Motor neuron (in vitro differentiated cells): Measurements from ENCODE around the gene TFF2. TPM values are rescaled to one million over a fixed set of nuclear protein-coding genes. Genes with fewer than 3 reads are reported as not detected.

ENCODE experiments used
- ATAC-seq, 8 experiments: fragments of 200-7000 bp; cut with Tn5 transposase; replicated peaks in 6 of 8; 2 replicates each; pipeline ENCODE4 v1.8.0; 2021; ENCODE audit warnings: mild to moderate bottlenecking in 8 of 8, moderate library complexity in 8 of 8
- H3K27ac ChIP-seq, 2 donors: fragments of 250-450 bp; sonication (Bioruptor Pico); 2 replicates each; pipeline ENCODE4 v1.9.0; 2021; ENCODE audit warnings: antibody characterized with exemption in 2 of 2, mild to moderate bottlenecking in 2 of 2, moderate library complexity in 1 of 2
- H3K4me1 ChIP-seq, 2 donors: fragments of 250-450 bp; sonication (Bioruptor Pico); replicated peaks in 1 of 2; 2 replicates each; pipeline ENCODE4 v1.6.1; 2021; ENCODE audit warnings: antibody characterized with exemption in 2 of 2, mild to moderate bottlenecking in 2 of 2, moderate library complexity in 1 of 2
- H3K4me3 ChIP-seq, 5 donors: fragments of 250-450 bp; sonication (Bioruptor Pico); 2 replicates each; pipeline ENCODE4 v1.9.0; 2021; ENCODE audit warnings: antibody characterized with exemption in 5 of 5, mild to moderate bottlenecking in 5 of 5, moderate library complexity in 4 of 5
- WGBS, 10 experiments: fragments of 450-650 bp; shearing (Covaris generic); methylation state at CpG; one replicate each; pipeline ENCODE4 v1.0.0; 2022; 5-methylcytosine and 5-hydroxymethylcytosine counted together
- in situ Hi-C, 9 experiments: fragments of 400-800 bp; cut with MboI; loops; one replicate each; pipeline ENCODE4 v1.15.0; 2021; ENCODE audit warnings: low sequenced_read_pairs in 9 of 9, low pct_unique_long_range_greater_than_20kb in 2 of 9; ENCODE audit not compliant: unreplicated experiment in 9 of 9
- total RNA-seq, 8 experiments: library from RNA; unstranded; fragments of 300-600 nt; gene quantifications; 2 replicates each; pipeline versions ENCODE4 v1.2.3 to v1.2.4, GENCODE V29; 2022

TFF2 gene
- total RNA-seq, 8 experiments from 2014 or later: not detected

GRCh38 chr21:42302076-42302650, 48.6 kb downstream of the TFF2 start:
- in situ Hi-C loops: loop anchor here in 3 of 9 experiments (25.0 kb wide), 2 partner anchors 135 to 235 kb away; no protein-coding TSS in a partner anchor
- H3K4me3 ChIP-seq: no peak overlapping the region
- no peaks in the 10 kb centered on the region for H3K4me1 ChIP-seq
- WGBS, 10 experiments: 40 to 100% (median 68%) methylated on average over 1 to 4 of the region's 12 CpGs; no CpG with 5 or more reads in 4 of the 10 experiments
- peak in 5 of 8 experiments; percentile 15 to 64 (median 38) for ATAC-seq
- no peak overlapping the region for H3K27ac ChIP-seq

GRCh38 chr21:42301371-42302075, 49.3 kb downstream of the TFF2 start:
- no peak for ATAC-seq
- no peak overlapping the region for H3K27ac ChIP-seq
- WGBS, 10 experiments: 17 to 89% (median 64%) methylated on average over 1 to 14 of the region's 20 CpGs; no CpG with 5 or more reads in 2 of the 10 experiments

DNA sequence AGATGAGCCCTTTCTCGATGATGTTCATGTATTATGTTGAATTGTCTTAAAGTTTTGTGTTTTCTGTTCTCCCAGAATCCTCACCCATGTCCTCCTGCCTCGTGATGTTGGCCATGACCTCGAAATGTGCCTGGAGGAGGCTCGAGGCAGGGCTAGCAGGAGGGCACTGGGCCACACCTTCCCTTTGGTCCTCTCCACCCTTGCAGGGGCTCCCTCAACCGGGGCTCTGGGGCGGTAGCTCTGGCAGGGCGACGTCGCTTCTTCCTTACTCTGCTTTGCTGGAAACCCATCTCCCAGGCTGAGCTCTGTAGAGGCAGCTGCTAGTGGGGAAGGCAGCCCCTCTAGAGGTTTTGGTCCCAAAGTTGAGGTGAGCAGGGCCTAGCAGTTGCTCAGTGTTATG, 49.8 kb downstream of the TFF2 start:
- WGBS, 10 experiments: 25 to 100% (median 78%) methylated on average over 2 to 7 of the region's 9 CpGs; no CpG with 5 or more reads in 4 of the 10 experiments
- in situ Hi-C loops: loop anchor here in 3 of 9 experiments (25.0 kb wide), 2 partner anchors 136 to 236 kb away; no protein-coding TSS in a partner anchor
- H3K27ac ChIP-seq: no peak overlapping the region

More at GRCh38 chr21:42301371-42302075, 49.3 kb downstream of the TFF2 start:
- Histone ChIP-seq H3K4me1 (no peaks in the 10 kb centered on the region), H3K4me3 (no peak overlapping the region)
- in situ Hi-C loops: loop anchor here in 3 of 9 experiments (25.0 kb wide), 2 partner anchors 136 to 236 kb away; no protein-coding TSS in a partner anchor

DNA sequence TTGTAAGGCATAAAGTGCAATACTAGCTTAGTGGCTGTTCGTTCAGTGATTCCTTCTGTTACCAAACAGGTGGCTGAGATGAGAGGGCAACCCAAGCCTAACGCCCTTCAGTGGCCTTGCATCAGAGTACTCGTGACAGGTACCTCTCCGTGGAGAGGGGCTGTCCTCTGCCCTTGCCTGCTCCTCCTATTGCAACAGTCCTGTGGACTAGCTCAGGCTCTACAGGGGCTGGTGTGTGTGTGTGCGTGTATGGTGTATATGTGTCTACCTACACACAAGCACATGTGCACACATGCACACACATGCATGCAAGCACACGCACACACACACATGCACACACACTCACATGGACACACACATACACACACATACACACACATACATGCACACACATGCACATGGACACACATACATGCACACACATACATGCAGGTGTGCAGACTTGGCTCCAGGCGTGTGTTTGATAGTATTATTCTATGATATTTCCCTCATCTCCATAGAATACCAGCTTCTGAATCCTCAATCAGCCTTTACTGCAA, 50.7 kb downstream of the TFF2 start:
- ATAC-seq: no peak
- Histone ChIP-seq H3K27ac (no peak overlapping the region), H3K4me3 (no peak overlapping the region), H3K4me1 (no peaks in the 10 kb centered on the region)
- 39 to 100% (median 77%) methylated on average over 1 to 5 of the region's 7 CpGs; no CpG with 5 or more reads in 3 of the 10 experiments for WGBS, 10 experiments
- in situ Hi-C loops: loop anchor here in 3 of 9 experiments (25.0 kb wide), 2 partner anchors 137 to 237 kb away; no protein-coding TSS in a partner anchor

More for the DNA sequence above, 49.8 kb downstream of the TFF2 start:
- no peak for ATAC-seq
- H3K4me1 ChIP-seq: no peaks in the 10 kb centered on the region
- no peak overlapping the region for H3K4me3 ChIP-seq

GRCh38 chr21:42299324-42300044, 51.3 kb downstream of the TFF2 start:
- no peak for ATAC-seq
- Histone ChIP-seq H3K4me3 (no peak overlapping the region), H3K27ac (no peak overlapping the region), H3K4me1 (no peaks in the 10 kb centered on the region)
- in situ Hi-C loops: loop anchor here in 3 of 9 experiments (25.0 kb wide), 2 partner anchors 138 to 238 kb away; no protein-coding TSS in a partner anchor
- WGBS, 10 experiments: 0 to 100% (median 60%) methylated on average over 1 to 4 of the region's 20 CpGs; no CpG with 5 or more reads in 2 of the 10 experiments

- 49 to 100% (median 72%) methylated on average over 1 to 5 of the region's 5 CpGs; no CpG with 5 or more reads in 2 of the 10 experiments for WGBS, 10 experiments
- ATAC-seq: no peak
- H3K27ac ChIP-seq: no peak overlapping the region
- H3K4me3 ChIP-seq: no peak overlapping the region
- in situ Hi-C loops: no loop called here
- H3K4me1 ChIP-seq: no peaks in the 10 kb centered on the region
Measured at GRCh38 chr21:42298657-42299056, 52.1 kb downstream of the TFF2 start.

DNA sequence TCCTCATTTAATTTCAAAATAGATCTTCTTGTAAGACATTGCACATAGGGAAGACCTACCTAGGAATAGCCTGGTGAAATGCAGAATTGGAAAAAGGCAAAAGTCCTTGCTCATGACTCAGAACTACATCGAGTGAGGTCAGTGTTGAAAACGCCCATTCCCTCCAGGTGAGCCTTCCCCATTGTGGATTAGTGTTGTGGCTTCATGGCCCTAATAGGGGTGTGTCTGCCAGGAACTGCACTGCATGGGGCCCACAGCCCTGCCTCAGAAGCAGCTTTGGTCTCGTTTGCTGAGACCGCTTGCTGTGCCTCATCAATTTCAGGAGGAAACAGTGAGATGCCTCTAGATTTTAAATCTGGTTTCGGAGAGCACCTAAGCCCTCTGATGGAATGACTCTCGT, 52.6 kb downstream of the TFF2 start:
- in situ Hi-C loops: no loop called here
- ATAC-seq: peak in 1 of 8 experiments; percentile 49
- 17 to 60% (median 35%) methylated on average over 2 to 5 of the region's 6 CpGs; no CpG with 5 or more reads in 5 of the 10 experiments for WGBS, 10 experiments

GRCh38 chr21:42297377-42297776, 53.4 kb downstream of the TFF2 start:
- ATAC-seq: no peak
- Histone ChIP-seq H3K4me1 (no peaks in the 10 kb centered on the region), H3K27ac (no peak overlapping the region), H3K4me3 (no peak overlapping the region)
- in situ Hi-C loops: no loop called here
- 37 to 100% (median 74%) methylated on average over 2 to 8 of the region's 9 CpGs; no CpG with 5 or more reads in 4 of the 10 experiments for WGBS, 10 experiments

More for the DNA sequence above, 52.6 kb downstream of the TFF2 start:
- H3K4me3 ChIP-seq: no peak overlapping the region
- H3K4me1 ChIP-seq: no peaks in the 10 kb centered on the region
- no peak overlapping the region for H3K27ac ChIP-seq

DNA sequence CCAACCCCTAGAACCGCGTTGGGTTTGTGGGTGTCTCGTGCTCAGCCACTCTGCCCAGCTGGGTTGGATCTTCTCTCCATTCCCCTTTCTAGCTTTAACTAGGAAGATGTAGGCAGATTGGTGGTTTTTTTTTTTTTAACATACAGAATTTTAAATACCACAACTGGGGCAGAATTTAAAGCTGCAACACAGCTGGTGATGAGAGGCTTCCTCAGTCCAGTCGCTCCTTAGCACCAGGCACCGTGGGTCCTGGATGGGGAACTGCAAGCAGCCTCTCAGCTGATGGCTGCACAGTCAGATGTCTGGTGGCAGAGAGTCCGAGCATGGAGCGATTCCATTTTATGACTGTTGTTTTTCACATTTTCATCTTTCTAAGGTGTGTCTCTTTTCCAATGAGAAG, 54.3 kb downstream of the TFF2 start:
- in situ Hi-C loops: no loop called here
- WGBS, 10 experiments: 20 to 100% (median 64%) methylated on average over 1 to 7 of the region's 7 CpGs; no CpG with 5 or more reads in 2 of the 10 experiments
- no peak for ATAC-seq
- H3K4me3 ChIP-seq: no peak overlapping the region
- H3K27ac ChIP-seq: no peak overlapping the region
- no peaks in the 10 kb centered on the region for H3K4me1 ChIP-seq

Other genes with a start within 250 kb of the TFF2 start
- 10 to 100 TPM in 1 of 8 experiments, 1 to 10 TPM in 4, under 1 TPM in 3; 0.36 to 26.7 (median 2.8) TPM for gene ABCG1, start 131.9 kb downstream of the TFF2 start, total RNA-seq
- gene TFF3, start 35.6 kb downstream of the TFF2 start, total RNA-seq: 100 to 1,000 TPM in 1 of 8 experiments, 1 to 10 TPM in 1, under 1 TPM in 4, not detected in 2; 0.11 to 143 (median 0.63) TPM
- 1 to 10 TPM in 1 of 8 experiments, not detected in 7; 1.5 TPM for gene TFF1, start 15.5 kb upstream of the TFF2 start, total RNA-seq
- under 1 TPM in 7 of 8 experiments, not detected in 1; 0.07 to 0.33 (median 0.14) TPM for gene TMPRSS3, start 45.1 kb upstream of the TFF2 start, total RNA-seq
- gene UBASH3A, start 52.9 kb upstream of the TFF2 start, total RNA-seq: under 1 TPM in 3 of 8 experiments, not detected in 5; 0.25 to 0.66 (median 0.28) TPM
- 10 to 100 TPM in 1 of 8 experiments, 1 to 10 TPM in 4, under 1 TPM in 1, not detected in 2; 0.28 to 39.3 (median 1.5) TPM for gene RSPH1, start 145.2 kb upstream of the TFF2 start, total RNA-seq
- gene SLC37A1, start 162.9 kb upstream of the TFF2 start, total RNA-seq: 10 to 100 TPM in 5 of 8 experiments, 1 to 10 TPM in 2, under 1 TPM in 1; 0.71 to 49.0 (median 14.1) TPM